Left ventricle myocardium superior (tissue), 1 donor: ENCODE results near the gene CDH13. TPM values are rescaled to one million over a fixed set of nuclear protein-coding genes. Genes with fewer than 3 reads are reported as not detected.
A peak's percentile ranks its signal among the peaks of the same experiment; 100 is the strongest.

ENCODE experiments used
- ATAC-seq: fragments of 200-7000 bp; cut with Tn5 transposase; one replicate; pipeline ENCODE4 v1.9.1; 2020; ENCODE audit warnings: mild to moderate bottlenecking, moderate library complexity
- DNase-seq: peaks from one replicate; pipeline ENCODE4 v3.0.0-alpha.2; 2020
- intact Hi-C: fragments of 100-400 bp; cut with micrococcal nuclease; formaldehyde crosslinking; loops from one replicate; pipeline ENCODE4 v1.11.0; 2022
- total RNA-seq: library from RNA; stranded (reverse); fragmentation: NEBNext Ultra II Directional; extraction: Animal tissue kit (Norgen Biotek cat#: 25700); gene quantifications from one replicate; pipeline ENCODE4 v1.2.1, GENCODE V29; 2021
- donor health status: DM: no; HTN: yes; CAD: no; lungs with severe emphysema.

The CDH13 gene
- total RNA-seq, 1 donor from 2014 or later = 167 TPM

DNA sequence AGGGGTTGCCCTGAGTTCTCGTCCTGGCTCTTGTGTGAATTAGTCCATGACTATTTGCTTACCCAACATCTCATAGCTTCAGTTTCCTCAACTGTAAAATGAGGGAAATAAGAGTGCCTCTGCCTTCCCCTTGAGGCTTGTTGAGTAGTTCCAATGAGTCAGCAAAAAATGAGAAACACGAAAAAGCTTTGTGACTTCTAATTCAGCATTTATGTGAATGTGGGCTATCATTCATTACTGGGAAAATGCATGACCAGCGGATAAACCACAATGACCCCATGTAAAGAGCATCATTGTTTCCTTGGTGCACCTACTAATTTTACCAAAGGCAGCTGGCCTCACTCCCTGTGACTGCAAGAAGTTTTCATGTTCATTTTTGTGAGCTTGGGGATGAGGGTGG lies 806.4 kb downstream of the CDH13 start:
- DNase-seq = no peak
- intact Hi-C loops = no loop called here
- ATAC-seq = no peak

DNA sequence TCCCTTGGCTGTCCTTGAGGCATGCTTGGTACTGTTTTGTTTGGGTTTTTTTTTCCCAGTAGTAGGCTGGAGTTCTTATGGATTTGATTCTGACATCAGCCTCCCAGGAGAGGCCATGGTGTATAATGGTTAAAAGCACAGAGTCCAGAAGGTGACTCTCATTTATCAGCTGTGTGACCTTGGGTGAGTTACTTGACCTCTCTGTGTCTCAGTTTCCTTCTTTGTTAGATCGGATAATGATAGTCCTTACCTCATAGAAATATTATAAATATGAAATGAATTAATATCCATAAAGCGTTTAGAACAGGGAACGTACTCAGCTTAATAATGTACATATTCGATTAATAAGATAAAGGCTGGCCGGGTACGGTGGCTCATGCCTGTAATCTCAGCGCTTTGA lies 810.3 kb downstream of the CDH13 start:
- no peak for ATAC-seq
- intact Hi-C loops = no loop called here
- no peak for DNase-seq

DNA sequence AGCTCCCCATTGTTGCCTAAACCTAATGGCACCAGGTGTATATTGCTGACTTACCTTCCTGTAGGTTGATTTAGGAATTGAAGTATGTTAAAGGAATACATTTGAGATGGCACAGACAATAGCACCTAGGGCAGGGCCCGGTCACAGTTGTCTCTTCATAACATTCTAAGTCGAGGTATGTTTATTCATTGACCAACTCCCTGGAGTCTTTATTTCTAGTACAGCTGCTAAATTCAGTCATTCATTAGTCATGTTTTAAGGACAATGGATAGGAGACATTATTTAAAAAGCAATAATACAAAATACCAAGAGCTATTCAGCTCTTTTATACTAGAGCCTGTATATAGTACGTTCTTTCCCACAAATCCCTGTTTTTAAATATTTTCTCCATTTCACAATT lies 811.6 kb downstream of the CDH13 start:
- intact Hi-C loops = no loop called here
- no peak for DNase-seq
- ATAC-seq = no peak

DNA sequence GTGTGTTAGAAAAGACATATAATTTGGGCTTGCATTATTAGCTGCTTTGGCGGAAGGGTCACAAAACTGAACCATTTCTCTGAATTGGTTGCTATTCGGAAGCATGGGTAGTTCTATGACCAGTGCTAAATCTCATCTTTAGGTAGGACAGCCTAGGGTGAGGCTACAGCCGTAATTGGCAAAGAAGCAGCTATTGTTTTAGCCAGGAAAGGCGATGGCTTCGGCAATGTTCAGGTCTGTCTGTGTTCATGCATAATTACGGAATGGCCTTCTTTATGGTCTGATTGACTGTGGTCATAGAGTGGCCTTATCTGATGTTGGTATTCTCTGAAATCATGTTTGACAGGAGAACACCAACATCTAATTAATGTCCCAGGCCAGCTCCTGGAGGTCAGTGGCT lies 812.6 kb downstream of the CDH13 start:
- intact Hi-C loops = no loop called here
- ATAC-seq = peak; percentile 39
- no peak for DNase-seq

DNA sequence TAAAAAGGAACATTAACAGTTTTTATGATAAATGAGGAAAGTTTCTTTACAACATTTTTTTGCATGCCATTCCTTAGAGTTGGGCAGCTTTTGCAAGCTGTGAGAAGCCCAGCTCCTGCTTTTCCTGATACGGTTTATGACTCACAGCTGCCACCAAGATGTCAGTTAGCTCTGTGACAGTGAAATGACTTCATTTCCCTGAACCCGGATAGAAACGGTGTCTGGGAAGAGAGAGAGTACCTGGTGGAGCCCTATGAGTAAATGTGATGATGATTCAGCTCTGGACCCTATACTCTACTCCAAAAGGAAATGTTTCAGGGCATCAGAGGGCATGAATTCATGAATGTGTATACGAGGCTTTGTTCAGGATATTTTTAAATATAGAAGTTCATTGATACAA lies 814.7 kb downstream of the CDH13 start:
- ATAC-seq (no peak), DNase-seq (no peak)
- intact Hi-C loops = no loop called here

DNA sequence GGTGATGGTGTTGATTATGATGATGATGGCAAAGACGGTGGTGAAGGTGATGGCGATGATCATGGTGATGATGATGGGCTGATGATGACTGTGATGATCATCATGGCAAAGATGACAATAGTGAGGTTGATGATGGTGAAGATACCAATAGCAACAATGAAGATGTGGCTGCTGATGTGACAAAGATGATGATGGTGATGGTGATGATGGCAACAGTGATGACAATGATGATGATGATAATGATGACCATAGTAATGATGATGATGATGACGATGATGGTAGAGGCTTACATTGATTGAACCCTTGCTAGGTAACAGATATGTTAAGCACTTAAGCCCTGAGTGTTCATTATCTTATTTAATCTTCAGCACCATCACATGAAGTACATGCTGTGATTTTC lies 817.2 kb downstream of the CDH13 start:
- no peak for ATAC-seq
- intact Hi-C loops = no loop called here
- no peak for DNase-seq

DNA sequence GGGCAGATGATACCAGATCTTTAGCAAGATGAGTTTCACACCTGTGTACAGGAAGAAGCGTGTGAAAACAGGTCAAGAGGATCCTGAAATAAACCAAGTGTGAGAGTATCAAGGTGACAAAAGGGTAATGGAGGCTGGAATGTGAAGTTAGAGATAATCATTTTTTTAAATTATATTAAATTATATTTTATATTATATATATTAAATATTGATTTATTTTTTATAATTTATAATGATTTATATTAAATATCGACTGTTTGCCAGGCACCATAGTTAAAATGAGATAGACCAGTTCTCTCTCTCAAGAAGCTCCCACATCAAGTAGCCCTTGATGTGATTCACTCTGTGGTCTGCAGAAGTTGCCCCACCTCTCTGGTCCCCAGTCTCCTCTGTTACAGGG lies 820.8 kb downstream of the CDH13 start:
- ATAC-seq = no peak
- intact Hi-C loops = no loop called here

DNA sequence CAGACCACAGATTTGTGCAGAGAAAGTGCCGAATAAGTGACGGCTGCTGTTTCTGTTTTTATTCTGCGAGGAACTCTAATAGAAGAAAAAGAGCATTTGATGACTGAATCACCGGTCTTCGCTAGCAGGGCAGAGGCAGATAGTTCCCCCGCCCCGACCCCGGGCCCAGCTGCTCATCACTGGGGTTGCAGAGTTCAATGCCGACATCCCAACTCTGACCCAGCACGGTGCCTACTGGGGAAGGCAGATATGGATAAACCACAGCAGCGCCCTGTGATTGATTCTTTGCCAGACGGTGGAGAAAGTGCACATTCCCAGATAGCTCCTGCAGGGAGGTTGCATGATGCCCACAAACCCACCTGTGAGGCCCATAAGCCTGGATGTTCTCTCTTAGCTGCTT lies 823.1 kb downstream of the CDH13 start:
- intact Hi-C loops = no loop called here

More for the DNA sequence above, 820.8 kb downstream of the CDH13 start:
- DNase-seq = no peak

DNA sequence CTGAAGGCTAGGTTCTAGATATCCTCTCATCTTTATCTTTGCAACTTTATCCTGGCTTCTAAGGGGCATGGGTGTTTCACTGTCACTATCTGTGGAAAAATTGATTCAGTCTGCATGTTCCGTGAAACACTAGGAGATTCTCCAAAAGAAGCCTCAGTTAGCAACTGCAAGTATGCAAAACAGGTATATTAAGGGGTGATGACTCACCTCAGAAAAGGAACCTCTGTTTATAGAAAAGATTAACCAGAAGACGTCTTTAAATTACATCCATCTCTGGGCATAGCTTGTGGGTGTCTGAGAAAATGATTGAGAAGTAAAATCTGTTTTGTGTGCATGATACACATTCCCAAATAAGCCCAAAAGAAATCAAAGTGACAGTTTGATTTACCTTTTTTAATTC lies 827.2 kb downstream of the CDH13 start:
- intact Hi-C loops = no loop called here

More for the DNA sequence above, 823.1 kb downstream of the CDH13 start:
- no peak for ATAC-seq
- DNase-seq = no peak

DNA sequence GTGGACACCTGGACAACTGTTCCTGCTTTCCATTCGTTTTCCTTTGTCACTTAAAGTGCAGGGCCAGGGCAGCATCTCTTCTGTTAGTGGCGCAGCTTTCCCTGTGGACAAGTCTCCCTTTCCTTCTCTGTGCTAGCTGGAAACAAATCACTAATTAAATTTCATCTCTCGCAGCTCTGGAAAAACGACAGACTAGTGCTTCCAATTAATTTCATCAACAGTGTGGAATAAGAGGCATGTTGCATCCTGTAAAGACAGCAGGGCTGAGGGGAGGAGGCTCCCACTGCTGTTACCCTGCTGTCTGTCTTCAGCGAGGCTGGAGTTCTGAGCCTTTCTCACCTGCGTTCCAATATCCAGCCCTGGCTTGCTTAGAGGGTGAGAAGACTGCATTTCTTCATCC lies 828.9 kb downstream of the CDH13 start:
- DNase-seq = no peak
- ATAC-seq = no peak
- intact Hi-C loops = no loop called here

More for the DNA sequence above, 827.2 kb downstream of the CDH13 start:
- DNase-seq = no peak
- no peak for ATAC-seq

DNA sequence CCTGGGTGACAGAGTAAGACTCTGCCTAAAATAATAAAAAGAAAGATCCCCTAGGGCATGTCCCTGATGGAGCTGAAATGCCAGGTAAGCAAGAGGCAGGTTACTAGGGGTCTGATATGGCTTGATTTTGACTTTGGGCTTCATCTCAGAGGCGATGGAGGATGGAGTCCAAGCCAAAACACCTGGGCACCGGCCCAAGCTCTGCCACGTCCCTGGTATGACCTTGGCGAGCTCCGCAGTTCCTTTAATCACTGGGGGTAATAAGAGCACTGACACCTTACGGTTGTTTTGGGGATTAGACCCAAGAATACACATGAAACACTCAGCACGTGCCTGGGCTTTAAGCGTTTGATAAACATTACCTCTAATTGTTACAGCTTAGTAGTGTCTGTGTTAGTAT lies 830.2 kb downstream of the CDH13 start:
- DNase-seq (peak; percentile 67), ATAC-seq (peak; percentile 76)
- intact Hi-C loops = no loop called here

DNA sequence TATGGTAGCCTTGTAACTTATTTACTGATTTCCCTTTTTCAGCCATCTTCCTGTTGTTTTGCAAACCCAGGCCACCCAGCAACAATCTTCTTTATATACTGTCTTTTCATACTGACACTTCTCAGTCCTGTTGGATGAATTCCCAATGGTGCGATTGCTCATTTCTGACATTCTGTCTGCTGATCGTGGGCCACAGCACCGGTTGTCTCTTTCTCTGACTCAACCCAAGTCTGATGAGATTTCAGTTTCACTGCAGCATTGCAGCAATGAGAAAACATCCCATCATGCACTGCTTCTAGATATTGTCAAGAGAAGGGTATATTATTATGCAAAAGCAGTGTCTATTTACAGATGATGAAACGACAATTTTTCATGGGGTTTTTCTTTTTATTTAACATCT lies 831.8 kb downstream of the CDH13 start:
- ATAC-seq = no peak

DNA sequence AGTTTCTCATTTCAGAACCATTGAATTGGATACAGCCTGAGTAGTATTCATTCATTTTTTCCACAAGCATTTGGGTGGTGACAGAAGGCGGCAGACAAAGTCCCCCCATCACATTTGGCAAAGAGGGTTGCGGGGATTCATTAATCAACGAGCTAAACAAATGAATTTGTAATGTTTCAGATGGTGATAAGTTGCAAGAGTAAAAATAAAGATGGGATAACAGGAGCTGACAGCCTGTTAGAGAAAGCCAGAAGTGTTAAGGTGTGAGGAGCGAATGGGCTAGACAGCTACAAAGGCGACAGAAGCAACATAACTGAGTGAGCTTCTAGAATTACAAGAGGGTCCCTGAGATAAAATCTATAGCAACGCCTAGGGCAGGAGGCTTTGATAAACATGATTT lies 838.2 kb downstream of the CDH13 start:
- ATAC-seq = no peak
- intact Hi-C loops = no loop called here
- no peak for DNase-seq

More for the DNA sequence above, 831.8 kb downstream of the CDH13 start:
- no peak for DNase-seq
- intact Hi-C loops = no loop called here

DNA sequence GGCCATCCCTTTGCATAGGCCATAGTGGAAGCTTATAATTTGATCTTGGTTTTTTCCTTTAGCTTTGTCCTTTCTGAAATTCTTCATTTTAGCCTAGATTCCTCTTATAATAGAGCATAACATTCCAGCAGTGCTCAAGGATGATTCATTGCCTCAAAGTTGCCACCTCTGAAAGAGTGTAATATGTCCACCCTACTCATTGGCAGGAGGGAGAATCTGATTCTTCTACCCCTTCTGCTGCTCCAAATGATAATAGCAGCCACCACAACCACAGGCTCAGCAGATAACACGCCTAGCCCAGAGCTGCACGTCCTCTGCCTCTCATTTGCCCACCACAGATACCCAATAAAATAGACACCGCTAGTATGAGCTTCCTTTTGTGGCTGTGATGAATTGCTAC lies 843.6 kb downstream of the CDH13 start:
- ATAC-seq (no peak), DNase-seq (no peak)
- intact Hi-C loops = no loop called here

DNA sequence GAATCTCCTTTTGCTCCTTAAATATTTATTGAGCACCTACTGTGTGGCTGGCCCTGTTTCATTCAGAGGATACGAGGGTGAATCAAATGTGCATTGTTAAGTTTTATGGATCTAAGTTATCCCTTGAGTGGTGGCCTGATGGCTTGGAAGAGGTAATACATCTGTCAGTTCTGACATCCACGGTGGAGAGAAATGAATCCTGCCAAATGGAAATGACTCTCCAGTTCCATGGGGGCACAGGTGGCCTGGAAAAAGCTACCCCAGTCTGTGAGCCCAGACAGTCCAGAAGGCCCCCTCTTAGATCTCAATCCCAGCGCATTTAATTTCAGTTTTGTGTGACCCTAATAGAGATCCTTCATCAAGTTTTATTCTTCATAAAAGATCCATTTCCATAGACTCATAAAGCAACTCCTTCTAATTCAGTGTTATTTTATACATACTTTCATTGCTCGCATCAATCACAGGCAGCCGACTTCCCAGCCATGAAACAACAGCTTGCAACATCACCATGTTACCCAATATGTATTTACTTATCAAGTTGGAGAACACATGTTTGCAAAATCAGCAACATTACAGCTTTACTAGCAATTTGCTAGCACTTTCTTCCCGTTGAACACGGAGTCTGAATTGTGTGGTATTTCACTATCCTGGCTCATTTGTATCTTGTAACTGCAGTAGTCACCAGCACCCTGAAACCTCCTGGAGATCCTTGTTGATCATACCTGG lies 846.2 kb downstream of the CDH13 start:
- ATAC-seq = no peak
- intact Hi-C loops = no loop called here

DNA sequence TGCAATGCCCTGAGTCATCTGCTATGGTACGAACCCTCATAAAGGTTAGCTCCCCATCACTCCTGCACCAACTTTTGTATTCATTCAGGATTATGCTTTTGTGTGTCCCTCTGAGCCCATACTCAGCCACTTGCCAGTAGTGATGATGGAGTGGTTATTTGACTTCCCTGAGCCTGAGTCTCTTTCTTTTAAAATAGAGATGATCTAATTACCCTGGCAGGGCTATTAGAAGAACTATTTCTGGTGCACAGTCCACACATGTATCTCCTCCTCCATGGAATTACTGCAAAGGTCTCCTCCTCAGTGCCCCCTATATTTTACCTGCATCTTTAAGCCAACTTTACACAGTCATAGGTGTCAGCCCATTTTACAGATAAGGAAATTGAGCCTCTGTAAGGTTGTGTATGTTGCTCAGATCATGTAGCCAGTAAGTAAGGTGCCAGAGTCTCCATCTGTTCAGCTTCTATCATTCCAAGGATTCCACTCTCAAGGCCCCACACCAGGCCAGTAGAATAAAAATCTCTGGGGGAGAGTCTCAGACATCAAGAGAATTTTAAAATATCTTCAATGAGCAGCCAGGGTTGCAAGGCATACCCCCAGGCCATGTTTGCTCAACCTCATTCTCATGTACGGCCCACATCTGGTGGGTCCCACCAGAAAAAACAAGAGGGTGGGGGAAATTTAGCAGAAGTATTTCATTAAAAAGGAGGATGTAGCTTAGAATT lies 847.3 kb downstream of the CDH13 start:
- ATAC-seq = peak; percentile 94
- intact Hi-C loops = no loop called here
- no peak for DNase-seq

More for the DNA sequence above, 846.2 kb downstream of the CDH13 start:
- no peak for DNase-seq

DNA sequence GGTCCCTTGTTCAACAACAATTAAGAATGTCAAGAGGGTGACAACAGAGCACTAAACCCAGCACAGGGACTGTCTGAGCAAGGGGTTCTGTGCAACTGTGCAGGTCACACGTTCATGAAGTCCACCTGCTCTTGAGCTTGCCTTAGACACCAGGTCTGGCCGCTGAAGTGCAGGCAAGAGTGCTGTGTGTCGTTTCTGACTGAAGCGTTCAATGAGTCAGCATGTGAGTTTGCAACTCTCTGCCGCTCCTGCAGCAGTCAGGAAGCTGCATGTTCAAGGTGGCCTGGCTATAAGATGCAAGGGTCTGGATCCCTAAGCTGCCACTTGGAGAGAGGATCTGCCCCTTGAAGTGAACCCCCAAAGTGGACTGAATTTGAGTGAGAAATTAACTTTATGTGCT lies 848.3 kb downstream of the CDH13 start:
- DNase-seq = no peak
- no peak for ATAC-seq
- intact Hi-C loops = no loop called here

DNA sequence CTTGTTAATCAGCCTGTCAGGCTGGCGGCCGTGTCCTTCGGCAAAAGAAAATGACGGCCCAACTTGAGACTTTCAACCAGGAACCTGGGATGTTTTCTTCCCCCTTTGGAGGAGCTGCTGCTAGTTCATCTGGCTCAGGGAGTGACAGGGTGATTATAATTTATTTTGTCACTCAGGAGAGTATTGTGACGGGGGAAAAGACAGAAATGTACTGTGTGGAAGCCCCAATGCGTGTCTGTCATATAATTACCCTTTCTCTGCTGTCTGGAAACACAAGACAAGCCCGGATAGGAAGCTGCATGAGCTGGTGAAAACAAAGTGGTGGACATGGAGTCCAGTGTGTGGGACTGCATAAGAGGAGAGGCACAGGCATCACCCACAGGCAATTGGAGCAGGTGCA lies 854.8 kb downstream of the CDH13 start:
- intact Hi-C loops = no loop called here
- ATAC-seq = peak; percentile 11
- DNase-seq = no peak

DNA sequence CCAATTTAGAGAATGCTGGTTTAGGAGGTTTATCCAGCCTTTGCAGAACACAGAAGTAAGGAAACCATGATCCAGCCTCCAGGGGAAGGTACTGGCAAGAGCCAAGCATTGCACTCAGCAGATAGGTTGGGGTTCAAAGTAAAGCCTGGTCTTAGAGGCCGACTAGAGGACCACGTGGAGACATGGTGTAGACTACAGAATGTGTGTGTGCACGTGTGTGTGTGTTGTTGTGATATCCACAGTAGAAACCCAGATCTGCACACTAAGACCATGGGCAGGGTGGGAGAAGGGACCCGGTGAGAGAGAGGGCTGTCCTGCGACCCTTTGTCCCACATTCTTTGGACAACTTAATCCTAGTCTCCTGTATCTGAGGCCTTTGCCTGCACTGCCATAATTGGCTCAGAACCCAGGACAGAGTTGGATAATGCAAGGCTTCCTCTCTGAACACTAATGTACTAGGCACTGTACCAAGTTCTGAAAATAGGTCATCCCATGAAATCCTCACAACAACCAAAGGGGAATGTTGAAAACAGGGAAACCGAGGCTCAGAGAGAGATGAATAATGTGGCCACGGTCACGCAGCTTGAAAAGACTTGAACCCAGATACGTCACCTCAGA lies 855.9 kb downstream of the CDH13 start:
- peak; percentile 91 for ATAC-seq
- intact Hi-C loops = no loop called here
- no peak for DNase-seq

DNA sequence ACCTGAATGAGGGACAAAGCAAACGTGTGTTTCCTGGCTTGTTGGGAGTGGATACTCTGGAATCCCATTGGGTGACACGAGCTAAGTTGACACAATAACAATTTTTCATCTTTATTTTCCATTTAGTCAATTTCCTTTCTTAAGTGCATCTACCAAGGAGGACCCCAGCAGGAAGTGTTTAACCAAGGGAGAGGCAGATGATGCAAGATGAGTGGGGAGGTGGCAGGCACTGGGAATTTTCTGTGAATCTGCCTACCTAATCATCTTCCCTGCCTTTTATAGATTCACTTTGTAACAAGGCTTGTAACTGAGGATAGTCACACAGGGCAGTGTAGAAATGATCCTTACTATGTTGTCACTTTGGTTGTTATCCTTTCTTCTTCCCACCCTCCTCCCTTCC lies 863.3 kb downstream of the CDH13 start:
- DNase-seq = no peak
- intact Hi-C loops = no loop called here

DNA sequence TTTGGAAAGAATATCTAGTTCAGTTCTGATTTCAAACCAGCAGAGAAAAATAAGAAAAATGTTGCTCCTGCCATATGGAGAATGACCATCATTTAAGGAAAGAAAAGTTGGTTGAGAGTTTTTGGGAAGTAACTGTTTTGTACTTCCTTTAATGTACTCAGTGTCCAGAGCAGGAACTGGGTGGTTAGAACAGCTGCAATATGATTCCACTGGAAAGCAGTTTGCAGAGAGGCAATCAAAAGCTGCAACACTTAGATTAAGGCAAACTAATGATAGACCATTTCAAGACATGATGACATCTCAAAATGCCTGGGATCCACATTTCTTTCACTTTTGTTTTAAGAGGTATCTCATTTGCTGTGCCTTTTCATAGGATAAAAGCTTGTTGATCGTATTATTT lies 867.7 kb downstream of the CDH13 start:
- intact Hi-C loops = no loop called here
- DNase-seq (no peak), ATAC-seq (no peak)

More for the DNA sequence above, 863.3 kb downstream of the CDH13 start:
- ATAC-seq = no peak
